GM13976 (cell line): Measurements from ENCODE around the gene FREM1.

Experiments
- DNase-seq: peaks from one replicate; pipeline ENCODE4 v3.0.0; 2012; ENCODE audit warnings: low spot score
- in situ Hi-C: fragments of 300-500 bp; cut with MboI; formaldehyde crosslinking; loops from one replicate; pipeline ENCODE4 v1.12.0; 2022; ENCODE audit warnings: low sequenced_read_pairs, mixed read lengths, inconsistent platforms; ENCODE audit not compliant: unreplicated experiment
- TF ChIP-seq, protein P1 (sequence below): IDR thresholded peaks from 2 replicates; pipeline ENCODE4 v1.5.1; 2012; ENCODE audit warnings: borderline replicate concordance, mild to moderate bottlenecking; ENCODE audit not compliant: insufficient read depth; ENCODE audit errors: extremely low read depth, missing control alignments, control extremely low read depth

FREM1 gene

DNA sequence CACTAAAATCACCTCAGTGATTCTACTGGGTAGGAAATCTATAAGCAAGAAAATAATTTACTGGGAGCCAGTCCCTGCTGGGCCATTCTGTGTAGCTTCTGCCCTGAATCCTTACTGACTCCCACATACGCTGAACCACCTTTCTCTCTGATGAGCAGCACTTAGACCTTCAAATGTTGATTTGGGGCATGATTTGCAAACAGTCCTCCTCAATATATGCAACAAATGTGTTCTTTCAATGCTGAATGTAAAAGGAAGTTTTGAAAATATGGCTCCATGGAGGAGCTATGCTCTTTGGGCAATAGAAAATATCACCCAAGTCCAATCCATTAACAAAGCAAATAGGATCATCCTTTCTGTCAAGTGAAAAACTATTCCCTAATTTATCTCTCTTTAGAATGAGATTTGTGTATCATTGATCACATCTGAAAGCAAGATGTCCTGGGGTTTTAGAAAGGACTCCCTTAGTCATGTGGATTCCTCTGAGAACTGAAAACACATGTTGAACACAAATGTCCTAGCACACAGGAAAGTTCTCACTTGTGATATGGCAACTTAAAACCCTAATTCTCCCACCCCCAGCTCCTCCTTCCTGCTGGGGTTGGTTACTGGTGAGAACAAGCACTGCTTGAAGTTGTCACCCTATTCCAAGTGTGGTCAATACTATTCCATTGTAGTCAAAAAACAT, 178.8 kb downstream of the FREM1 start:
- TF ChIP-seq, protein P1, sequence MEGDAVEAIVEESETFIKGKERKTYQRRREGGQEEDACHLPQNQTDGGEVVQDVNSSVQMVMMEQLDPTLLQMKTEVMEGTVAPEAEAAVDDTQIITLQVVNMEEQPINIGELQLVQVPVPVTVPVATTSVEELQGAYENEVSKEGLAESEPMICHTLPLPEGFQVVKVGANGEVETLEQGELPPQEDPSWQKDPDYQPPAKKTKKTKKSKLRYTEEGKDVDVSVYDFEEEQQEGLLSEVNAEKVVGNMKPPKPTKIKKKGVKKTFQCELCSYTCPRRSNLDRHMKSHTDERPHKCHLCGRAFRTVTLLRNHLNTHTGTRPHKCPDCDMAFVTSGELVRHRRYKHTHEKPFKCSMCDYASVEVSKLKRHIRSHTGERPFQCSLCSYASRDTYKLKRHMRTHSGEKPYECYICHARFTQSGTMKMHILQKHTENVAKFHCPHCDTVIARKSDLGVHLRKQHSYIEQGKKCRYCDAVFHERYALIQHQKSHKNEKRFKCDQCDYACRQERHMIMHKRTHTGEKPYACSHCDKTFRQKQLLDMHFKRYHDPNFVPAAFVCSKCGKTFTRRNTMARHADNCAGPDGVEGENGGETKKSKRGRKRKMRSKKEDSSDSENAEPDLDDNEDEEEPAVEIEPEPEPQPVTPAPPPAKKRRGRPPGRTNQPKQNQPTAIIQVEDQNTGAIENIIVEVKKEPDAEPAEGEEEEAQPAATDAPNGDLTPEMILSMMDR, result no peak
- in situ Hi-C loops, result no loop called here
- no peak for DNase-seq

DNA sequence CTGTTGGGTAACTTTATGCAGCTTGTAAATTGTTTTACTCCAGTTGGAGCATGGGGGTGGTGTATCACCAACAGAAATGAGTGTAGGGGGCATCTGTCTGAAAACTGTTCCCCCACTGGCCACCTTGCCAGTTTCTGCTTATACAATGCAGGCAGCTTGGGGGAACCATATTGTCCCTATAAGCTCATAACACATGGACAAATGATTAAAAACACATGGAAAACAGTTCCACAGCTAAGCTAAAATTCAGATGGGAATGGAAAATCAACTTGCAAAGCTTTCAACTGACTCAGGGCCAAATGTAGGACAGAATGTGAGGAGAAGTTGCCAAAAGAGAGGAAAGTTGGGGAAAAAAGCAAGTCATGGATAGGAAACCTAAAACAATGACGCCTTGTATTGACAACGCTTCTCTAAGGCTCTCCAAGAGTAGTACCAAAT, 179.7 kb downstream of the FREM1 start:
- TF ChIP-seq, protein P1, result no peak
- no peak for DNase-seq
- in situ Hi-C loops, result no loop called here

DNA sequence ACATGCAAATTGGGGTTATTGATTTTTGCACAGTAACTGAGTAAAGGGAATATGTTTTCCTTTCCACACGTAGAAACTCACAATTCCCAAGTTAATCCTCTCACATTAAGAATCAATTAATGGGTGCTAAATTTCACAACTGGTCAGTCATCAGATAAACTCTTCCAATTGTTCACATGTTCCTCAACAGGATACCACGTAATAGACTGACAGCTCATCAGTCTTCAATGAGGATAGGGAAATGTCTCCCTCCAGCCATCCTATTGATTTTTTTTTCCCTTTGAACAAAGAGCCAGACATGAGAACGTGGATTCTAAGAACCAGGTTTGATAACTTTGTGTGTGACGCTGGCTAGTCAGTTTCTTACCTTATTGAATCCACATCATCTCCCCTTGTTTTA, 186.9 kb downstream of the FREM1 start:
- DNase-seq, result no peak
- in situ Hi-C loops, result no loop called here
- TF ChIP-seq, protein P1, result no peak

DNA sequence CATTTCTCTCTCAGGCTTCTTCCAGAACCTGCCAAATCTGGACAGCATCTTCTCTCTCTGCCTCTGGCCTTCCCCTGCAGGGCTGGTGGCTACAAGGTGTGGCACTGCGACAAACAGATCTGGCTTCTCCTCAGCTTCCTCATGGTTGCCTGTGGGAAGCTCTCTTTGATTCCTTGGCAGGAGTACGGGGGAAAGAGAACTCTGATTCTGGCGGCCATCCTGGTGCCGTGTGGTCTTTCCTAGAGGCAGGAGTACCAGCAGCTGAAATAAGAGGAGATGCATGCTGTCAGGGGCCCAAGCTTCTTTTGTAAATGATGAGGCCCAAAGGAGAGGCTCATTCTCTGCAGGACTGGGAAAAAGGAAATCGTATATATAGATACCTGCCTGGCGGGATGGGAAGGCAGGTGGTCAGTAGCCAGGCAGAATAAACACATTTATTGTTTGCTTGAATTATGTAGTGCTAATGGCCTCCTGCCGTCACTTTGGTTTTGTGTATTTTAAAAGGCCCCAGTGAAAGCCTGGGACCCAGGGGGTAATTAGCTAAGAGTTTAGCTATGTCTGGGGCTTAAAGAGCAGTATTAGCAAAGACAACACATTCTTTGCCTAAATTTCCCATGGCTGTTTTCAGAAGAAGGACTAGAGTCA, 187.7 kb downstream of the FREM1 start, which contains the start of gene CER1:
TSS of gene CER1 (minus strand) at position 343 of the 645 bp plus-strand sequence. CDS start at position 282, 61 bp downstream.
- in situ Hi-C loops, result no loop called here
- DNase-seq, result no peak
- TF ChIP-seq, protein P1, result no peak

DNA sequence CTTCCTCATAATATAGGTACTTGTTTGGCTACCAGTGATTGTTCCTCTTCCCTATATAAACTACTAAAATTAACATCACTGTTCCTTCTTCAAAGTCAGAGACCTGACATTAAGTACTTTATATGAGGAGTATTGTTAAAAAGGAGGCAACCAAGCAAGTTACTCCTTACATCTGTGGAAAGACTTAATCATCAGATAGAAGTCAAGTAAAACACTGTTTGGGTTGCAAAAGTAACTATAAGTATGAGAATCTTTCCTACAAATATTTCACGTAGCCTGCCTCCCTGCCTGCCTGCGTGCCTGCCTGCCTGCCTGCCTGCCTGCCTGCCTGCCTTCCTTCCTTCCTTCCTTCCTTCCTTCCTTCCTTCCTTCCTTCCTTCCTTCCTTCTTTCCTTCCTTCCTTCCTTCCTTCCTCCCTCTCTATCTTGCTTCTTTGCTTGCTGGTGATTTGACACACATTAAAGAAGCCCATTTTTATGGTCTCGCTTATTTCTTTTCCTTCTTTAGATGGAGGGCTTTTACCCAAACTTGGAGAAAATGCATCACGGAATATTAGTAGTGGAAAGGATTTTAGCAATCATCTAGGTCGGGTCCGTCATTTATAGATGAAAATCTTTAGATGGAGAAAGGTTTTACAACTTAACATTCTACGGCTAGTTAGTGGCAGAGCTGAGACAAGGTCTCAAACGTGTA, 190.9 kb downstream of the FREM1 start:
- TF ChIP-seq, protein P1, result no peak
- no peak for DNase-seq
- in situ Hi-C loops, result no loop called here

DNA sequence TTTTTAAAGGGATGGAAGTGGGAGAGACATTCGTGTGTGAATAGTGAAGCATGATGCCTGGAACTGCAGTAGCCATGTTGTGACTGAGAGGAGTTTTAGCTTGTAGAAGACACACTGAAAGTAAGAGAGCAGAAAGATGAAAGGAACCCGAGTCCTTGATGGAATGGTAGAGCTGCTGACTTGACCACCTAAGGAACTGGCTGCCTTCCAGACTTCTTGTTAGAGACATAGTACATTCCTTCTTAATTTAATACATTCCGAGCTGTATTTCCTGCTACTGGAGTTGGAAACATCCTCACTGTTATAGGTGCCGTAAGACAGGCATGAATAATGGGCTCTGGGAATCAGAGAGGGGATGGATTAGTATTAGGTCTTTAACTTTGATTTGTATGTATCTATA, 195.1 kb downstream of the FREM1 start:
- no peak for DNase-seq
- in situ Hi-C loops, result no loop called here
- TF ChIP-seq, protein P1, result no peak
